ENCODE data around the gene CDCP1. TPM values are rescaled to one million over a fixed set of nuclear protein-coding genes. Genes with fewer than 3 reads are reported as not detected.
A peak's percentile ranks its signal among the peaks of the same experiment; 100 is the strongest.

Gene CDCP1
- total RNA-seq, 1 donor from 2014 or later, result under 0.01 TPM

DNA sequence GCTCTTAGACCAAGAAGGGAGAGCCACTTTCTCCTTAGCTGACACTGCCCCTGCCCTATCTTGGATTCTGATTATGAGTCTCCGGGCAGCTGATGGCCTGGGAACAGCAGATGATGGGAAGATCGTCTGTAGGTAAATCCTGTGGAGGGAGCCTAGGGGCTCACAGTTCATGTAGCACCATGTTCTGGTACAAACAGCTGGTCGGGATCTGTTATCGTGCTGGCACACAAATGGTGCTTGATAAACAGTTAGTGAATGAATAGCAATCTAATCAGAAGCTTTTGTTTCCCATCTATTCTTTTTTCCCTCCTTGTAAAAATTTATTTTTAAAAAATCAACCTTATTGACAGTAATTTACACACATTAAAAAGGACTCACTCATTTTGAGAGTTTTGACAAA, 26.8 kb downstream of the CDCP1 start:
- H3K4me1 ChIP-seq (ENCODE audit: control insufficient read depth in 3 of 3, insufficient read depth in 3 of 3, low read length in 3 of 3), result peaks cover 12 to 28% (median 15%) of the 10 kb centered on the region in 3 donors
- no peak overlapping the region for H3K9ac ChIP-seq (ENCODE audit: low read depth in 1 of 3, low read length in 3 of 3)
- no peaks in the 10 kb centered on the region for H3K27me3 ChIP-seq (ENCODE audit: control insufficient read depth in 3 of 3, insufficient read depth in 3 of 3, low read length in 3 of 3)
- H3K27ac ChIP-seq (ENCODE audit: low read depth, low read length), result peak overlapping the region; percentile 80
- H3K9me3 ChIP-seq (ENCODE audit: control insufficient read depth in 3 of 3, low read length in 3 of 3), result no peaks in the 10 kb centered on the region
- H3K4me3 ChIP-seq (ENCODE audit: low read length in 3 of 3), result no peak overlapping the region
- no peaks in the 10 kb centered on the region for H3K36me3 ChIP-seq (ENCODE audit: control insufficient read depth in 3 of 3, insufficient read depth in 3 of 3, low read length in 3 of 3)

GRCh38 chr3:45118615-45119071, 27.5 kb downstream of the CDCP1 start:
- Histone ChIP-seq H3K27ac (ENCODE audit: low read depth, low read length) (no peak overlapping the region), H3K4me3 (ENCODE audit: low read length in 3 of 3) (no peak overlapping the region), H3K9me3 (ENCODE audit: control insufficient read depth in 3 of 3, low read length in 3 of 3) (no peaks in the 10 kb centered on the region), H3K27me3 (ENCODE audit: control insufficient read depth in 3 of 3, insufficient read depth in 3 of 3, low read length in 3 of 3) (no peaks in the 10 kb centered on the region), H3K4me1 (ENCODE audit: control insufficient read depth in 3 of 3, insufficient read depth in 3 of 3, low read length in 3 of 3) (peaks cover 11 to 28% (median 13%) of the 10 kb centered on the region in 3 donors), H3K36me3 (ENCODE audit: control insufficient read depth in 3 of 3, insufficient read depth in 3 of 3, low read length in 3 of 3) (no peaks in the 10 kb centered on the region), H3K9ac (ENCODE audit: low read depth in 1 of 3, low read length in 3 of 3) (no peak overlapping the region)

DNA sequence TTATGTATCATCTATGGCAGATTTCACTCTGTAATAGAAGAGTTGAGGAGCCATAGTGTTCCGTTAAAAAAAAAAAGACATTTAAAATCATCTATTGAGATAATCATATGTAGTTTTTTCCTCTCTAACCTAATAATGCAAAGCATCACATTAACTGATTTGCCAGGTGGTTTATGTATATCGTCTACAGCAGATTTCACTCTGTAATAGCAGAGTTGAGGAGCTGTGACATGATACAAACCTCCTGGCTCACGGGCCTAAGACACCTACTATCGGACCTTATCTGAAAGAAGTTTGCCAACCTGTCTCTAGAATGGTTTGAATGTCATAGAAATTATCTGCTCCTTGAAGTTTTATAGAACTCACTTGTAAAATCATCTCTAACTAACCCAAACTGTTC, 29.8 kb downstream of the CDCP1 start:
- Histone ChIP-seq H3K27me3 (ENCODE audit: control insufficient read depth in 3 of 3, insufficient read depth in 3 of 3, low read length in 3 of 3) (no peaks in the 10 kb centered on the region), H3K4me3 (ENCODE audit: low read length in 3 of 3) (no peak overlapping the region), H3K36me3 (ENCODE audit: control insufficient read depth in 3 of 3, insufficient read depth in 3 of 3, low read length in 3 of 3) (no peaks in the 10 kb centered on the region), H3K27ac (ENCODE audit: low read depth, low read length) (no peak overlapping the region), H3K4me1 (ENCODE audit: control insufficient read depth in 3 of 3, insufficient read depth in 3 of 3, low read length in 3 of 3) (peaks cover 7 to 29% (median 18%) of the 10 kb centered on the region in 3 donors), H3K9ac (ENCODE audit: low read depth in 1 of 3, low read length in 3 of 3) (no peak overlapping the region), H3K9me3 (ENCODE audit: control insufficient read depth in 3 of 3, low read length in 3 of 3) (no peaks in the 10 kb centered on the region)

DNA sequence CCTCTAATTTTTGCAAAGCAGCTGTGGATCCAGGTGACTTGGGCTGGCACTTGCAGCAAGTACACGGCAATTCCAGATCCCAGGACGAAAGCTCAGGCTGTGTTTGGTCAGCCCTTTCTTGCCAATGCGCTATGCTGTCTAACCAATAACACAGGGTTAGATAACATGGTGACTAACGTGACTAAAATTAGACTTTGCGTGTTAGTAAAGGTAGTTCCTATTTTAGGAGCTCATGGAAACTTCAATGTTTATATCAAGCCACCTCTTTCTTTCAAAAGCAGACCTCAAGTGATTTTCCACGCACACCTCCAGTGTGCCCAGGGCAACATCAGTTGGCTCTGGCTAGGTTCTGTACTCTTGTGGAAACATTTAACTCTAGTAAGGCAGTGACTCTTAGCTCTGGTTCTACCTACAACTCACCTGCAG, 32.5 kb downstream of the CDCP1 start:
- H3K4me1 ChIP-seq (ENCODE audit: control insufficient read depth in 3 of 3, insufficient read depth in 3 of 3, low read length in 3 of 3), result peaks cover 4 to 23% (median 15%) of the 10 kb centered on the region in 3 donors
- peak overlapping the region in 2 of 3 donors; percentile 58 to 75 for H3K9ac ChIP-seq (ENCODE audit: low read depth in 1 of 3, low read length in 3 of 3)
- H3K4me3 ChIP-seq (ENCODE audit: low read length in 3 of 3), result peak overlapping the region in 1 of 3 donors; percentile 17
- peak overlapping the region; percentile 94 for H3K27ac ChIP-seq (ENCODE audit: low read depth, low read length)
- peaks cover 0 to 2% (median 0%) of the 10 kb centered on the region in 3 donors for H3K27me3 ChIP-seq (ENCODE audit: control insufficient read depth in 3 of 3, insufficient read depth in 3 of 3, low read length in 3 of 3)
- H3K9me3 ChIP-seq (ENCODE audit: control insufficient read depth in 3 of 3, low read length in 3 of 3), result no peaks in the 10 kb centered on the region
- H3K36me3 ChIP-seq (ENCODE audit: control insufficient read depth in 3 of 3, insufficient read depth in 3 of 3, low read length in 3 of 3), result no peaks in the 10 kb centered on the region

DNA sequence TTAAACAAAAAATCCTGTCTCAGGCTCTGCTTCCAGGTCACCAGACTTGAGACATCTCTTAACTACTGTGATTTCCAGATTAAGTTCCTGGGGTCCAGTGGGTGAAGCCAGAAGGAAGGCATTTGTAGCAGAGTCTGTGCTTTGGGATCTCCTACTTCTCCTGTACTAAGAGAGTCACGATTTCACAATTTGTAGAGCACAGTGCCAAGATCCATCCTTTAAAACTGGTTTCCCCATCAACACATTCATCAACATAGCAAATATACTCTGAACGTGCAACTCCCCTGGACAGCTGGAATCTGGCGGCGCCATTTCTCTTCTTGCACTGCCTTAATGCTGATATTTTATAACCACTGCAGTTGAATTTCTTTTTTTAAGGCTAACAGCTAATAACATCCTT, 33.2 kb downstream of the CDCP1 start:
- Histone ChIP-seq H3K9ac (ENCODE audit: low read depth in 1 of 3, low read length in 3 of 3) (peak overlapping the region in 1 of 3 donors; percentile 34), H3K27me3 (ENCODE audit: control insufficient read depth in 3 of 3, insufficient read depth in 3 of 3, low read length in 3 of 3) (peaks cover 0 to 2% (median 0%) of the 10 kb centered on the region in 3 donors), H3K9me3 (ENCODE audit: control insufficient read depth in 3 of 3, low read length in 3 of 3) (no peaks in the 10 kb centered on the region), H3K36me3 (ENCODE audit: control insufficient read depth in 3 of 3, insufficient read depth in 3 of 3, low read length in 3 of 3) (no peaks in the 10 kb centered on the region), H3K27ac (ENCODE audit: low read depth, low read length) (peak overlapping the region; percentile 94), H3K4me1 (ENCODE audit: control insufficient read depth in 3 of 3, insufficient read depth in 3 of 3, low read length in 3 of 3) (peaks cover 4 to 23% (median 15%) of the 10 kb centered on the region in 3 donors), H3K4me3 (ENCODE audit: low read length in 3 of 3) (no peak overlapping the region)

DNA sequence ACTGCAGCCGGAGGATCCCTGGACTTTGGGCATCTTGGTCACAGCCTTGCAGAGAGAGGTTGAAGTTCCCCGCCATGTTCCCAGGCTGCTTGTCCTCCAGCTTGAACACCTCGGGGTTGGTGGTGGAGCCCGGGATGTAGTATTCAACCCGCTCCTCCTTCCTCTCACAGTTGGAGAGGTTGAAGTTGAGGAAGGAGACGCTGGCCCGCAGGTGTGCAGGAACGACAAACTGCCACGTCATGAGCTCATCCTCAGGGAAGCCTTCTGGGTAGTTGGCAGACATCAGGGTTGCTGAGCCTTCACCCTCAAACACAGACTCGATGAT, 35.7 kb downstream of the CDCP1 start:
- Histone ChIP-seq H3K4me3 (ENCODE audit: low read length in 3 of 3) (no peak overlapping the region), H3K9ac (ENCODE audit: low read depth in 1 of 3, low read length in 3 of 3) (no peak overlapping the region), H3K4me1 (ENCODE audit: control insufficient read depth in 3 of 3, insufficient read depth in 3 of 3, low read length in 3 of 3) (peaks cover 4 to 23% (median 15%) of the 10 kb centered on the region in 3 donors), H3K27me3 (ENCODE audit: control insufficient read depth in 3 of 3, insufficient read depth in 3 of 3, low read length in 3 of 3) (peaks cover 0 to 2% (median 0%) of the 10 kb centered on the region in 3 donors), H3K9me3 (ENCODE audit: control insufficient read depth in 3 of 3, low read length in 3 of 3) (no peaks in the 10 kb centered on the region), H3K27ac (ENCODE audit: low read depth, low read length) (no peak overlapping the region), H3K36me3 (ENCODE audit: control insufficient read depth in 3 of 3, insufficient read depth in 3 of 3, low read length in 3 of 3) (no peaks in the 10 kb centered on the region)

DNA sequence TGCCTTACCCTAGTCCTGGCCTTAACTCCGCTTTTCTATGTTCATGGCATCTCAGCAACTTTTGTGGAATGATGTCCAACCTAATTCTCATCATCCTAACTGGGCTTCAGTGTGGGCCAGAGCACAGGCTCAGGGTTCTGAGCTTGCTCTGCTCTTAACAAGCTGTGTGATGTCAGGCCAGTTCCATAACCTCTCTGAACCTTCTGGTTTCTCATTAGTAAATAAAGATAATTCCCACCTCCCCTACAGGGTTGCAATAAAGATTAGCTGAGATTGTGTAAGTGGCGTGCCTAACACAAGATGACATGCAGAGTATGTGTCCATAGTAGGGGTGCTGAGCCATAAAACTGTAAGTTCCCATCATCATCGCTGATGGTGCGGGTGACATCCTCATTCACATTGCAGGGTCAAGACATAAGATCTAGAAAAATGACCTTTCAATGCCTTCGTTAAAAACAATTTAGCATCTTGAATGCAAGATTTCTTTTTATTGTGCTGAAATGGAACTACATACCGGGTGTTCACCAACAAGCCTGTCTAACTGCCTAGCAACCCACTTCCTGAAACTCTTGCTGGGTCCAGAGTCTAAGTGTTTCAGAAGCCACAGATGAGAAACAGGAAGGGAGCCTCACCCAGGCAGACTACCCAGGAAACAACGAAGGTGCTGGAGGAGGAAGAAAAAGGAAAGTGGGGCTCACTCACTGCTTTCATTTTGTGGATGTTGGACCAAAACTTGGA, 36.2 kb downstream of the CDCP1 start:
- Histone ChIP-seq H3K9ac (ENCODE audit: low read depth in 1 of 3, low read length in 3 of 3) (no peak overlapping the region), H3K27ac (ENCODE audit: low read depth, low read length) (no peak overlapping the region), H3K4me3 (ENCODE audit: low read length in 3 of 3) (no peak overlapping the region), H3K9me3 (ENCODE audit: control insufficient read depth in 3 of 3, low read length in 3 of 3) (no peaks in the 10 kb centered on the region), H3K36me3 (ENCODE audit: control insufficient read depth in 3 of 3, insufficient read depth in 3 of 3, low read length in 3 of 3) (no peaks in the 10 kb centered on the region), H3K27me3 (ENCODE audit: control insufficient read depth in 3 of 3, insufficient read depth in 3 of 3, low read length in 3 of 3) (peaks cover 0 to 2% (median 0%) of the 10 kb centered on the region in 3 donors), H3K4me1 (ENCODE audit: control insufficient read depth in 3 of 3, insufficient read depth in 3 of 3, low read length in 3 of 3) (peaks cover 4 to 23% (median 15%) of the 10 kb centered on the region in 3 donors)

GRCh38 chr3:45106874-45107273, 39.3 kb downstream of the CDCP1 start:
- Histone ChIP-seq H3K9ac (ENCODE audit: low read depth in 1 of 3, low read length in 3 of 3) (no peak overlapping the region), H3K4me1 (ENCODE audit: control insufficient read depth in 3 of 3, insufficient read depth in 3 of 3, low read length in 3 of 3) (no peaks in the 10 kb centered on the region), H3K36me3 (ENCODE audit: control insufficient read depth in 3 of 3, insufficient read depth in 3 of 3, low read length in 3 of 3) (no peaks in the 10 kb centered on the region), H3K27me3 (ENCODE audit: control insufficient read depth in 3 of 3, insufficient read depth in 3 of 3, low read length in 3 of 3) (peaks cover 0 to 2% (median 0%) of the 10 kb centered on the region in 3 donors), H3K27ac (ENCODE audit: low read depth, low read length) (no peak overlapping the region), H3K9me3 (ENCODE audit: control insufficient read depth in 3 of 3, low read length in 3 of 3) (no peaks in the 10 kb centered on the region), H3K4me3 (ENCODE audit: low read length in 3 of 3) (no peak overlapping the region)

GRCh38 chr3:45105855-45106671, 40.1 kb downstream of the CDCP1 start:
- H3K4me1 ChIP-seq (ENCODE audit: control insufficient read depth in 3 of 3, insufficient read depth in 3 of 3, low read length in 3 of 3), result no peaks in the 10 kb centered on the region
- peaks cover 0 to 2% (median 0%) of the 10 kb centered on the region in 3 donors for H3K27me3 ChIP-seq (ENCODE audit: control insufficient read depth in 3 of 3, insufficient read depth in 3 of 3, low read length in 3 of 3)
- no peaks in the 10 kb centered on the region for H3K36me3 ChIP-seq (ENCODE audit: control insufficient read depth in 3 of 3, insufficient read depth in 3 of 3, low read length in 3 of 3)
- H3K9ac ChIP-seq (ENCODE audit: low read depth in 1 of 3, low read length in 3 of 3), result no peak overlapping the region
- H3K9me3 ChIP-seq (ENCODE audit: control insufficient read depth in 3 of 3, low read length in 3 of 3), result no peaks in the 10 kb centered on the region
- no peak overlapping the region for H3K27ac ChIP-seq (ENCODE audit: low read depth, low read length)
- H3K4me3 ChIP-seq (ENCODE audit: low read length in 3 of 3), result no peak overlapping the region

Data from skeletal muscle tissue (tissue), 4 donors.